ENCODE measurements around the gene SOX6. TPM values are rescaled to one million over a fixed set of nuclear protein-coding genes. Genes with fewer than 3 reads are reported as not detected.

SOX6 gene
- total RNA-seq, 1 donor from 2014 or later: 53.7 TPM

- ATAC-seq (no peak), DNase-seq (ENCODE audit: low spot score) (no peak)
- intact Hi-C loops (cut with DNase I): no loop called here
Observed at GRCh38 chr11:16335236-16335962, 20.9 kb downstream of the SOX6 start.

- ATAC-seq: no peak
- intact Hi-C loops (cut with DNase I): no loop called here
Observed at GRCh38 chr11:16326679-16327297, 29.6 kb downstream of the SOX6 start.

GRCh38 chr11:16322190-16322589 lies 34.2 kb downstream of the SOX6 start:
- intact Hi-C loops (cut with DNase I): no loop called here
- DNase-seq (ENCODE audit: low spot score) (no peak), ATAC-seq (no peak)

More at GRCh38 chr11:16326679-16327297, 29.6 kb downstream of the SOX6 start:
- DNase-seq (ENCODE audit: low spot score): no peak

- ATAC-seq (no peak), DNase-seq (ENCODE audit: low spot score) (no peak)
Observed at GRCh38 chr11:16321148-16321547, 35.2 kb downstream of the SOX6 start.

GRCh38 chr11:16318320-16318719 lies 38.0 kb downstream of the SOX6 start:
- intact Hi-C loops (cut with DNase I): no loop called here
- DNase-seq (ENCODE audit: low spot score): no peak
- no peak for ATAC-seq

More at GRCh38 chr11:16321148-16321547, 35.2 kb downstream of the SOX6 start:
- intact Hi-C loops (cut with DNase I): no loop called here

- ATAC-seq (no peak), DNase-seq (ENCODE audit: low spot score) (no peak)
- intact Hi-C loops (cut with DNase I): no loop called here
Observed at GRCh38 chr11:16317712-16318111, 38.6 kb downstream of the SOX6 start.

- ATAC-seq: no peak
- intact Hi-C loops (cut with DNase I): no loop called here
- DNase-seq (ENCODE audit: low spot score): no peak
Observed at GRCh38 chr11:16313846-16314245, 42.5 kb downstream of the SOX6 start.

GRCh38 chr11:16312233-16312765 lies 44.0 kb downstream of the SOX6 start:
- intact Hi-C loops (cut with DNase I): no loop called here
- ATAC-seq (no peak), DNase-seq (ENCODE audit: low spot score) (no peak)

GRCh38 chr11:16311831-16312230 lies 44.5 kb downstream of the SOX6 start:
- intact Hi-C loops (cut with DNase I): no loop called here
- no peak for DNase-seq (ENCODE audit: low spot score)
- ATAC-seq: no peak

GRCh38 chr11:16310943-16311342 lies 45.4 kb downstream of the SOX6 start:
- no peak for ATAC-seq
- no peak for DNase-seq (ENCODE audit: low spot score)
- intact Hi-C loops (cut with DNase I): no loop called here

- ATAC-seq (no peak), DNase-seq (ENCODE audit: low spot score) (no peak)
- intact Hi-C loops (cut with DNase I): no loop called here
Observed at GRCh38 chr11:16309226-16309625, 47.1 kb downstream of the SOX6 start.

- intact Hi-C loops (cut with DNase I): no loop called here
- DNase-seq (ENCODE audit: low spot score) (no peak), ATAC-seq (no peak)
Observed at GRCh38 chr11:16301462-16301861, 54.9 kb downstream of the SOX6 start.

- ATAC-seq: no peak
- no peak for DNase-seq (ENCODE audit: low spot score)
- intact Hi-C loops (cut with DNase I): no loop called here
Observed at GRCh38 chr11:16299884-16300782, 56.2 kb downstream of the SOX6 start.

- DNase-seq (ENCODE audit: low spot score) (no peak), ATAC-seq (no peak)
- intact Hi-C loops (cut with DNase I): no loop called here
Observed at GRCh38 chr11:16299390-16299789, 57.0 kb downstream of the SOX6 start.

GRCh38 chr11:16297332-16297731 lies 59.0 kb downstream of the SOX6 start:
- intact Hi-C loops (cut with DNase I): no loop called here
- no peak for DNase-seq (ENCODE audit: low spot score)
- no peak for ATAC-seq

GRCh38 chr11:16296273-16296672 lies 60.1 kb downstream of the SOX6 start:
- intact Hi-C loops (cut with DNase I): no loop called here
- DNase-seq (ENCODE audit: low spot score): no peak
- ATAC-seq: no peak

- ATAC-seq: no peak
- intact Hi-C loops (cut with DNase I): no loop called here
- no peak for DNase-seq (ENCODE audit: low spot score)
Observed at GRCh38 chr11:16295592-16295991, 60.8 kb downstream of the SOX6 start.

GRCh38 chr11:16293204-16293681 lies 63.1 kb downstream of the SOX6 start:
- DNase-seq (ENCODE audit: low spot score) (no peak), ATAC-seq (peak; percentile 81)
- intact Hi-C loops (cut with DNase I): no loop called here

GRCh38 chr11:16292167-16292859 lies 64.0 kb downstream of the SOX6 start:
- DNase-seq (ENCODE audit: low spot score) (no peak), ATAC-seq (no peak)
- intact Hi-C loops (cut with DNase I): no loop called here

All from sciatic nerve (tissue), 2 donors.